Pericardium fibroblast (primary cell): ENCODE results near the gene SLC36A4. TPM values are rescaled to one million over a fixed set of nuclear protein-coding genes. Genes with fewer than 3 reads are reported as not detected.

Experiments
- total RNA-seq: library from RNA; depleted of rRNA; stranded (reverse); fragments of >200 nt; gene quantifications from 2 replicates; pipeline ENCODE4 v1.2.3, GENCODE V29; 2015

Gene SLC36A4
- total RNA-seq = 6.2 and 7.1 TPM in 2 replicates

GRCh38 chr11:93197380-93198214 lies at the start of gene SLC36A4:
Gene SLC36A4, minus strand, starts transcription at chr11:93197991. Its CDS starts 159 bp downstream, at chr11:93197832.

Other genes starting within 250 kb of the SLC36A4 start
- gene MTNR1B, start 228.3 kb downstream of the SLC36A4 start, total RNA-seq = not detected in 2 replicates
- not detected in 2 replicates for gene DEUP1, start 132.8 kb upstream of the SLC36A4 start, total RNA-seq